Thoracic aorta (tissue), 2 donors: ENCODE data around the gene ITPR2. TPM values are rescaled to one million over a fixed set of nuclear protein-coding genes. Genes with fewer than 3 reads are reported as not detected.

Source experiments
- ATAC-seq: fragments of 150-250 bp; one replicate; pipeline ENCODE4 v1.8.0; 2017; ENCODE audit warnings: low read depth; ENCODE audit not compliant: insufficient number of reproducible peaks, low FRiP score
- DNase-seq: peaks from one replicate; pipeline ENCODE4 v3.0.0-alpha.2; 2020; ENCODE audit warnings: low spot score
- H3K27ac ChIP-seq, 2 donors: fragments of 200-600 bp; sonication (generic); 1 replicate in 1 of 2; 2 replicates in 1 of 2; pipeline ENCODE4 v1.5.1; 2016; ENCODE audit warnings: mild to moderate bottlenecking in 2 of 2, moderate library complexity in 2 of 2
- H3K27me3 ChIP-seq: fragments of 200-600 bp; sonication (generic); replicated peaks from 2 replicates; pipeline ENCODE4 v1.6.0; 2016; ENCODE audit warnings: mild to moderate bottlenecking; ENCODE audit not compliant: insufficient read depth
- H3K36me3 ChIP-seq: fragments of 200-600 bp; sonication (generic); one replicate; pipeline ENCODE4 v1.5.1; 2016
- H3K4me1 ChIP-seq, 2 donors: fragments of 200-600 bp; sonication (generic); 1 replicate in 1 of 2; 2 replicates in 1 of 2; pipeline versions ENCODE4 v1.5.1 to v1.6.0; 2016; ENCODE audit warnings: low read depth in 2 of 2, mild to moderate bottlenecking in 1 of 2; ENCODE audit not compliant: control insufficient read depth in 1 of 2
- H3K4me3 ChIP-seq: fragments of 200-600 bp; sonication (generic); 2 replicates; pipeline ENCODE4 v1.5.1; 2016; ENCODE audit warnings: mild to moderate bottlenecking
- H3K9me3 ChIP-seq: fragments of 200-600 bp; sonication (generic); 2 replicates; pipeline ENCODE4 v1.5.1; 2016
- total RNA-seq, 2 donors: library from RNA; depleted of rRNA; stranded (reverse); fragments of >200 nt; gene quantifications; one replicate each; pipeline versions ENCODE4 v1.1.0 to v1.2.3, GENCODE V29; 2016
- TF ChIP-seq, protein P1 (sequence below): fragments of 200-600 bp; sonication (generic); IDR thresholded peaks from one replicate; pipeline ENCODE4 v1.5.1; 2019; ENCODE audit warnings: antibody characterized with exemption

Gene ITPR2
- total RNA-seq, 2 donors from 2014 or later, result 28.3 to 86.3 TPM

GRCh38 chr12:26369588-26369987 lies 463.4 kb downstream of the ITPR2 start:
- TF ChIP-seq, protein P1, sequence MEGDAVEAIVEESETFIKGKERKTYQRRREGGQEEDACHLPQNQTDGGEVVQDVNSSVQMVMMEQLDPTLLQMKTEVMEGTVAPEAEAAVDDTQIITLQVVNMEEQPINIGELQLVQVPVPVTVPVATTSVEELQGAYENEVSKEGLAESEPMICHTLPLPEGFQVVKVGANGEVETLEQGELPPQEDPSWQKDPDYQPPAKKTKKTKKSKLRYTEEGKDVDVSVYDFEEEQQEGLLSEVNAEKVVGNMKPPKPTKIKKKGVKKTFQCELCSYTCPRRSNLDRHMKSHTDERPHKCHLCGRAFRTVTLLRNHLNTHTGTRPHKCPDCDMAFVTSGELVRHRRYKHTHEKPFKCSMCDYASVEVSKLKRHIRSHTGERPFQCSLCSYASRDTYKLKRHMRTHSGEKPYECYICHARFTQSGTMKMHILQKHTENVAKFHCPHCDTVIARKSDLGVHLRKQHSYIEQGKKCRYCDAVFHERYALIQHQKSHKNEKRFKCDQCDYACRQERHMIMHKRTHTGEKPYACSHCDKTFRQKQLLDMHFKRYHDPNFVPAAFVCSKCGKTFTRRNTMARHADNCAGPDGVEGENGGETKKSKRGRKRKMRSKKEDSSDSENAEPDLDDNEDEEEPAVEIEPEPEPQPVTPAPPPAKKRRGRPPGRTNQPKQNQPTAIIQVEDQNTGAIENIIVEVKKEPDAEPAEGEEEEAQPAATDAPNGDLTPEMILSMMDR, result no peak
- DNase-seq, result no peak
- peak; percentile 67 for ATAC-seq
- Histone ChIP-seq H3K4me1 (peaks cover 3 to 6% of the 10 kb centered on the region in 2 donors), H3K4me3 (no peak overlapping the region), H3K27ac (no peak overlapping the region), H3K9me3 (no peaks in the 10 kb centered on the region), H3K36me3 (no peaks in the 10 kb centered on the region), H3K27me3 (no peaks in the 10 kb centered on the region)

DNA sequence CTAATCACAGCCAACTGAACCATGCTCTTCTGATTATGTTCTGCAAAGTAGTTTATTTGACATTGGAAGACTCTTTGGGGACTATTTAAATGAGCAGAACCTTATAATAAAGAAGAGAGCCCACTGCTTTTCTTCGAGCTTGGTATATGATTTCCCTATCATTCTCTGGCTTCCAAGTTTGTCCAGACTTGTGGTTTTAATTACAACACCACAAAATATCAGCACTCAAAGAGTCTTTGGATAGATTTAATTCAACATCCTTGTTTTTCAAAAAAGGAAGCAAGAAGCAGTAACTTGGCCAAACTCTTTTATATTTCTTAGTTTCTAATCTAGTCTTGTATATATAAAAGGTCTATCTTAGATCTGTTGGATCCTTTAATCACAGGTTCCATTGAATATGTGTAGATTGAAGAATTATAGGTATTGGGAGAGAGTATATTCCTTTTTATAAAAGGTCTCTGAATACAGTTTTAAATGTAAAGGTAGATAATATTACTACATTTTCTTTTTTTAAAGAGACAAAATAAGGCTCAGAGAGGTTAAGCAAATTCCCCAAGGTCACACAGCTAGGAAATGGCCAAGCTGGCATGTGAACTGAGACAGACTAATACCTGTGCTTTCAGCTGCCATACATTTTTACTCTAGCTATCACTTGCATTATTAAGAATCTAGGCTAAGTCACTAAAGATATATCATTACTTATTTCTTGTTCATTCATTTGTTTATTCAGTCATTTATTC lies 464.8 kb downstream of the ITPR2 start:
- TF ChIP-seq, protein P1, result no peak
- H3K27ac ChIP-seq, result no peak overlapping the region
- no peak for DNase-seq
- H3K4me1 ChIP-seq, result peaks cover 3% of the 10 kb centered on the region in 2 donors
- no peak for ATAC-seq
- H3K36me3 ChIP-seq, result no peaks in the 10 kb centered on the region
- H3K4me3 ChIP-seq, result no peak overlapping the region
- no peaks in the 10 kb centered on the region for H3K9me3 ChIP-seq
- no peaks in the 10 kb centered on the region for H3K27me3 ChIP-seq

DNA sequence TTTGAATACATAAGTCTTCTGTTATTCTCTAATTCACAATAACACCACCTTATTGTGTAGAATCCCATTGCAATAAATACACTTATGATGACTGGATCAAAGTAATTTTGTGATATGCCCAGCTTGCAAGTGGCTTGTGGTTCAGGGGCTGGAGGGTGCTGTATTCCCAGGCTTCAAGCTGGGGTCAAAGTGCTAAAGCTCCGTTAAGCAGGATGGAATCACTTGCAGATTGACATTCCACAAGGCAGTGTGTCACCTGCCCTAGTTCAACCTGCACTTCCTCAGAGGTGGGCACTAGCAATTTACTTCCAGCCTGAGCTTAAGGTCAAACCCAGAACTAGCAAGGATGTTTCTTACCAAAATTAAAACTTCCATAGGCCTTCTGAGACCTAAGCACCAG lies 471.0 kb downstream of the ITPR2 start:
- TF ChIP-seq, protein P1, result no peak
- Histone ChIP-seq H3K27me3 (no peaks in the 10 kb centered on the region), H3K4me3 (no peak overlapping the region), H3K9me3 (no peaks in the 10 kb centered on the region), H3K4me1 (no peaks in the 10 kb centered on the region), H3K27ac (no peak overlapping the region), H3K36me3 (no peaks in the 10 kb centered on the region)
- ATAC-seq, result no peak
- DNase-seq, result no peak

- no peak for DNase-seq
These were observed 472.9 kb downstream of the ITPR2 start for GRCh38 chr12:26360062-26360461.

DNA sequence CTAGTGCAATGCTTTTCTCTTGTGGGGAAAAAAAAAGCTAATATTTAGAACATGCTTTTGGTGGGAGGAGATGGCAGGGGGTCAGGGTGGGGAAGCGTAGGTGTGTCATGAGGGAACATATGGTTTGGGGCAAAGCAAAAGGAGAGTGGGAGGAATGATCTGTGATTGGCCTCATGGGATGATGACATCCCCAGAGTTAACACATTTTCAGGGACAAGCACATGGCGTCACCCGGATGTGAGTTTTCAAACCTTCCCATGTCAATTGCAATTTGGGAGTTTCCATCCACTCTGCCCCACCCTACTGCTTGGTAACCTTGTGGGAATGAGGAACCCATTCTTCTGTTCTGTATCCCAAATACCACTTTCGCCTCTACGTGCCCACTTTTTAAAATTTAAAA lies 473.4 kb downstream of the ITPR2 start:
- Histone ChIP-seq H3K27ac (no peak overlapping the region), H3K9me3 (no peaks in the 10 kb centered on the region), H3K27me3 (no peaks in the 10 kb centered on the region), H3K4me1 (no peaks in the 10 kb centered on the region), H3K4me3 (no peak overlapping the region), H3K36me3 (no peaks in the 10 kb centered on the region)
- ATAC-seq (no peak), DNase-seq (no peak)
- TF ChIP-seq, protein P1, result no peak

More at GRCh38 chr12:26360062-26360461, 472.9 kb downstream of the ITPR2 start:
- Histone ChIP-seq H3K27ac (no peak overlapping the region), H3K27me3 (no peaks in the 10 kb centered on the region), H3K4me1 (no peaks in the 10 kb centered on the region), H3K4me3 (no peak overlapping the region), H3K36me3 (no peaks in the 10 kb centered on the region), H3K9me3 (no peaks in the 10 kb centered on the region)
- TF ChIP-seq, protein P1, result no peak
- no peak for ATAC-seq
